A673 (cell line): ENCODE measurements around the gene TECPR2.

Experiments used
- CTCF ChIP-seq: fragments of 300-800, 200-600 bp; sonication (generic); conservative IDR thresholded peaks from 2 replicates; pipeline ENCODE4 v1.5.1; 2017; ENCODE audit warnings: low read depth, mild to moderate bottlenecking, antibody characterized with exemption, low read length, moderate library complexity, mixed read lengths
- EZH2 ChIP-seq: fragments of 200-600 bp; sonication (generic); IDR thresholded peaks from 2 replicates; pipeline ENCODE4 v1.6.1; 2017; ENCODE audit warnings: borderline replicate concordance, low read depth, mild to moderate bottlenecking, mixed read lengths, antibody characterized with exemption, low read length; ENCODE audit not compliant: poor library complexity, severe bottlenecking

- TF ChIP-seq CTCF (no peak), EZH2 (no peak)
These were observed 10.5 kb upstream of the TECPR2 start for GRCh38 chr14:102352213-102352612.
